Bone marrow (tissue), 2 donors: Measurements from ENCODE around the gene HOXC6.

ENCODE experiments used
- DNase-seq, 2 donors: peaks; one replicate each; lab custom pipeline; 2025; lab: John Stamatoyannopoulos, UW

Gene HOXC6

DNA sequence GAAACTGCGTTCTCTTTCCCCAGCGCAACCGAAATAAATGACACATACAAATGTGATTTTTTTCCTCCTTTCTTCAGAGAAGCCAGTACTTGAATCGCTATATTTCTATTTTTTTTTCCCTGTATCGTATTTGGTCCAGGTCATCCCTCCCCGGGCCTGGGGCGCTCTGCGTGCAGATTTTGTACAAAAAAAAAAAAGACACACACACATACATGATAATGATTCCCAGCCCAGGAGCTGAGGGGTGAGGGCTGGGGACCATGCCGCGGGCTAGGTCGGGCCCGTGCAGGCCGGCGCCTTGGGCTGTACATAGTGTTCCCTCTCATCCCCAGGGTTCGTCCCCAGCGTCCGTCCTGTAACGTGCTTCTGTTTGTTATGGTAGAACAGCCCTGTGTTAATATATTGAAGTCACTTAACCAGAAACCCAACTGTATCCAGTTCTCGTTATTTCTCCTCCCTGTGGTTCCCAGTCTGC lies 25.3 kb upstream of the HOXC6 start:
- no peak for DNase-seq

DNA sequence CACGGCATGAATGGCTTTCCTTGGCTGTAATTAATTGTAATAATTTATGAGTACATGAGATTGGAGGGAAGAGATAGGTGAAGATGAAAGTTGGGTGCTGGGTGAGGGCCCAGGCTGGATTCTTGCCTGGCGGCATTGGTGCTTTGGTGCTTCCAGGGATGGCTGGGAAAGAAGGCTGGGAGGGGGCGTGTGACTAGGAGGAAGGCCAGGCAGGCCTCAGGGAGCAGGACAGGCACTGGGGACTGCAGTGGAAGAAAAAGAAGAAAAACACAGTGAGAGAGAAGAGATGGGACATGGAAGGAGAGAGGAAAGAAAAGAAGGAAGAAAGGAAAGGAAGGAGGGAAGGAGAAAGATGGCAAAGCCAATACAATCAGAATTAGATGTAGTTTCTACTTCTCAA lies 24.6 kb upstream of the HOXC6 start:
- DNase-seq, result no peak

DNA sequence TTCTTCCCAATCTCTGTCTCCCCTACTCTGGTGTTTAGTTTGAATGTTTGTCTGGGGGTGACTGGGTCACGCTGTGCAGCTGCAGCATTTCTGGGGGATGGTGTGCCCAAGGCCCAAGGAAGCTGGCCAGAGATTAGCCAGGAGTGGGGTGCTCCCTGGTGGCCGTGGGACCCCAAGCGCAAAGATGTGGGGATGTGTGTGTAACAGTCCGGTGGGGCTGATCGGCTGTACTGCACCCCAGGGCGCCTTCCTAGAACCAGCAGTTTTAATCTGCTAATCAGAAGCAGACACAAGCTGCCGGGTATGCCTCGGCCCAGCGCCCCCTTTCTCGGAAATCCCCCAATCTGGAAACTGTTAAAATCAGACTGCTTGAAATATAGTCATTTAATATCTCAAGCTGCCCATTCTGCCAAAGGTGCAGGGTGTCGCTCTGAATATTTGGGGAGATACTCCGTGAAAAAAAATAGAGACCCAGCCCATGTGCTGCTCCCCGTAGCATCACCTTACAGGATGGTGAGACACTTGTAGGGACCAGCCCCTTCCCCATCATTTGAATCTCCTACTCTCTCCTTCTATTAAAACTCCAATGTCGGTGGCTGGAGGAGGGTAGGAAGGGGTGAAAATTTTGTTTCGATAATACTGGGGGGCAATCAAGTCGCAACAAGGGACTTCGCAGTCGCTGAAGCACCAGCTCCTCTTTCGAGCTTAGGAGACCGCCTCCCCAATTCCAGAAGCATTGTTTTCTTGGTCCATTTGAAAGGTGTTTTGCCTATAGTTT lies 24.0 kb upstream of the HOXC6 start:
- DNase-seq, result no peak

- DNase-seq, result no peak
Observed at GRCh38 chr12:54004841-54005530, 23.3 kb upstream of the HOXC6 start.

DNA sequence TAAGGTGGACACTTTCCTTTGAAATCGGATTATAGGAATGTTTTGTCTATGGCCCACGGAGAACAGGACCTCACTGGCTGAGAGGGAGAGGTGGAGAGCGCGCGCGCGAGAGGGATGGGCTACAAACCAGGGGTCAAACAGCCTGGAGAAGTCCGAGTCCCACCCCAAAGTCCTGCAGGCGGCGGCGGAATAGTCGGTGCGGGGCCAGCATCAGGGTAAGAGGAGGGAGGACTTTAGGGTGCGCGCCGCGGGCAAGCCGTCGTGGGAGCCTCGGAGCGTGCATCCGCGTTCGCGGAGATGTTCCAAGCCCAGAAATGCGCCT lies 22.7 kb upstream of the HOXC6 start:
- DNase-seq, result no peak

DNA sequence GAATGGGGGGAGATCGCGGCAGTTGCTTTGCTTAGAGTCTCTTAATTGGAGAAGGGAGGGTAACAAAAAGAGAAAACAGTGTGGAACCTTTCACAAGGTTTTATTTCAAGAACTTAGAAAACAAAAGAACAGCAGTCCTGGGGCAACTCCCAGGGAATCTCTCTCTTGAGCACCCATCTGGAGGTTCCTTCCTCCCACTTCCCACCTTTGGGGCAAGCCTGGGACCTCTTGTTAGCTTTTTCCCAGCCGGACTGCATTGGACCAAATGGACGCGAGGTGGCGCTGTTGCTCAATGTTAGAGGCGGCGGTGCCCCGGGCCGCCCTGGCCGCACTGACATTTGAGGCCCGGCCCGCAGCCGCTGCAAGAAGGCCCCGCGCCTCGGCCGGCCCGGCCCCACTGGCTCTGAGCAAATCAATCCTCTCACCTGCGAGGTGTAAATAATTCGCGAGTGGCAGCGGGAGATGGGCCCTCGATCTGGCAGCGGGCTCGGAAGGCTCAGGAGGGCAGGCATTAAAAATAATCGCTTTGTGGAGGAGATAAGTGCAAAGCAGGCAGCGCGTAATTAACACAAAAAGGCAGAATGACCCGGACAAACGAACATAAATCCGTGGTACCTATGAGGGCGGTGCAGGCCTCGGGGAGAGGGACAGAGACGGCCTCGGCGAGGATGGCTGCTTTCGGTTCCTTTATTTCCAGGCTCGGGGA lies 22.2 kb upstream of the HOXC6 start:
- peak; percentile 64 to 68 for DNase-seq

DNA sequence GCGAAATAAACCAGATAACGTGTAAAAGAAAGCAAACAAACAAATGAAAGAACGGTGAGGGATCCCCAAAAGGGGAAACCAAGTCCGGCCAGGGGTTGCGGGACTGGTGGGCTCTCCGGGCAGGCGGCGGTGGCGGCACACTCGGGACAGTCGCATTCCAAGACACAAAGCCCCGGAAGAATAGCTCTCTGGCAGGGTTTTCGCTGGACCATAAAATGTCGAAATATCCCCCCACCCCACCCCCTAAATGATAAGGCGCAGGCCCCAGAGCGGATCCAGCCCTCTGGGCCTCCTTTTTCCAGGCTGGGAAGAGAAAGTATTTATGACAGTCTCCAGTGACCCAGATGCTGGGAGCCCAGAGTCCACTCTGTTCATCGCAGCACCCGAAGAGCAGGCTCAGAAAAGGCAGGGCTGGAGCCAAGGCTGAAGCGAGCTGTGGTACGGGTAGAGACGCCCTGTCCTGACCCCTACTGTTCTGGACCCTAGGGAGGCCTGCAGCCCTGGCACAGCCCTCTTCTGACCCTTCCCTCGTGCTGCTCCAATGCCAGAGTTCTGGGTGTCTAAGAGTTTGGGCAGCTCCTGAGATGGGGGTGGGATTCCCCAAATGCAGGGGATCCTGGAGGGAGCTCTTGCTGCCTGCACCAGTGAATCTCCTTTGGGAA lies 21.6 kb upstream of the HOXC6 start:
- DNase-seq, result no peak

GRCh38 chr12:54007538-54008259 lies 20.5 kb upstream of the HOXC6 start:
- no peak for DNase-seq

DNA sequence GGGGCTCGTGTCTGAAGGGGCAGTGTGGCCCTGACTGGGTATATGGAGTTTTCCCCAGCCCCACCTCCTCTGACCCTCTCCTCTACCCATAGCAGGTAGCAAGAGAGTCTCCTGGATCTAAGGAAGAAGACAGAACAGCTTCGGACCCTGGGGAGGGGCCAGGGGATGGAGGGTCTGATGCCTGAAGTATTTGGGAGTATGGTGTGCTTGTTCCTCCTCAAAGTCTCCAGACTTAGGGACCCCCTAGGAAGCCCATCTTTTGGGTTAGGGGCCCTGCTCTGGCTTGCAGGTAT lies 20.0 kb upstream of the HOXC6 start:
- DNase-seq, result no peak

DNA sequence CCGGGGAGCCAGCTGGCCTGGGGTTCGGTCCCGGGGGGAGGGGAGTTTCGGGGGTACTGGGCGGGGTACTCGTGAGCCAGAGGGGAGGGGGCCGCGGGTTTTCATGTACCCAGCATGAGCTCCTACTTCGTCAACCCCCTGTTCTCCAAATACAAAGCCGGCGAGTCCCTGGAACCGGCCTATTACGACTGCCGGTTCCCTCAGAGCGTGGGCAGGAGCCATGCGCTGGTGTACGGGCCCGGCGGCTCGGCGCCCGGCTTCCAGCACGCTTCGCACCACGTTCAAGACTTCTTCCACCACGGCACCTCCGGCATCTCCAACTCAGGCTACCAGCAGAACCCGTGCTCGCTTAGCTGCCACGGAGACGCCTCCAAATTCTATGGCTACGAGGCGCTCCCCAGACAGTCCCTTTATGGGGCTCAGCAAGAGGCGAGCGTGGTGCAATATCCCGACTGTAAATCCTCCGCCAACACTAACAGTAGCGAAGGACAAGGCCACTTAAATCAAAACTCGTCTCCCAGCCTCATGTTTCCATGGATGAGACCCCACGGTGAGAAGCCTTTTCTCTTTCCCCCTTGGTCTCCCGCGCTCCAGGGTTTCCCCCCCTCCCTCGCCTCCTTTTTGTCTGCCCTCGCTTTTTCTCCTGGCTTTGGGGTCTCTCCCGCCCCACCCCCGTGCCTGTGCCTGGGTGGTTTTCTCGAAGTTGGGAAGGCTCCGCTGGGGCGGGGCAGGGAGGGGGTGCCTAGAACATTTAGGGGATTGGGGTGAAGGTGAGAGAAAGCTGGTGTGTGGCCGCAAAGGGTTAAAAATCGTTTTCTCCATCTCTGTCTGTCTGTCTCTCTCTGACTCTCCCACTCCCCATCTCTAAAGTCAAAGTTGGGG lies 18.8 kb upstream of the HOXC6 start:
- no peak for DNase-seq

DNA sequence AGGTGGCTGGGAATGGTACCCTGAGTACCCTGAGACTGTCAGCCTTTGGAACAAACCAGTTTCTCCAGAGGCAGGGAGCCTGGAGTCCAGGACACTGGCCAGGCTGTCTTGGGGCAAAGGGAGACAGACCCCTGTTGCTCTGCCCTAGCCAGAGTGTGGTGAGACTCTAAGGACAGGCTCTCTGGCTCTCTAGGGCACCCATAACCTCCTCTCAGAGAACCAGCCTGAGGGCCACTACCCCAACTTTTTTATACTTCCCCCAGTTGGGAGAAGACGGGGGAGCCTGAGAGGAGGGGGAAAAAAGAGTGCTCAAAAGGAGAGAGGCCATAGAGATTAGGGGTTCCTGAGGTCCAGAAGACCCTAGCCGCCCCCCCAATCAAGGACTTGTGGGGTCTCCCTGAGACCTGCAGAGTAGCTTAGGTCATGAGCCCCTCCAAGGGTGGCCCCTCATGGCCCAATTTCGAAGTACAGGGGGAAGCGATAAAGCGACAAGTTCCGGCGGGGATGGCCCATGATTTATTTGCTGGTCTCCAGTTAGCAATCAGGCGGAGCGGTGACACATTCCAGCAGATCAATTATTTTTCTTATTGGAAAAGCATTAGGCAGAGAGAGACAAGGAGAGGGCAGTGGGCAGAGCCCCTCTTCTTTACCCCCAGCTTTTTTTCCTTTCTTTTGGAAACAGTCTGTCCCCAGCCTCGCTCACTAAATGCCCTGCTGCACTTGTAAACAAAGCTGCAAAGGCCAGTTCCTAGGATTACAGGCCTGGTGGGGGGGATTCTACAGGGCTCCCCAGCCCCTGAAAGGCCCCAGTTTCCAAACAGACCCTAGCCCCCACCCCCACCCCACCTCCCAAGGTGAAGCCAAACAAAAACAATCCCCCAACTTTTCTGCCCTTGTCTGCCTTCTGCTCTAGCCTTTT lies 17.9 kb upstream of the HOXC6 start:
- DNase-seq, result no peak

DNA sequence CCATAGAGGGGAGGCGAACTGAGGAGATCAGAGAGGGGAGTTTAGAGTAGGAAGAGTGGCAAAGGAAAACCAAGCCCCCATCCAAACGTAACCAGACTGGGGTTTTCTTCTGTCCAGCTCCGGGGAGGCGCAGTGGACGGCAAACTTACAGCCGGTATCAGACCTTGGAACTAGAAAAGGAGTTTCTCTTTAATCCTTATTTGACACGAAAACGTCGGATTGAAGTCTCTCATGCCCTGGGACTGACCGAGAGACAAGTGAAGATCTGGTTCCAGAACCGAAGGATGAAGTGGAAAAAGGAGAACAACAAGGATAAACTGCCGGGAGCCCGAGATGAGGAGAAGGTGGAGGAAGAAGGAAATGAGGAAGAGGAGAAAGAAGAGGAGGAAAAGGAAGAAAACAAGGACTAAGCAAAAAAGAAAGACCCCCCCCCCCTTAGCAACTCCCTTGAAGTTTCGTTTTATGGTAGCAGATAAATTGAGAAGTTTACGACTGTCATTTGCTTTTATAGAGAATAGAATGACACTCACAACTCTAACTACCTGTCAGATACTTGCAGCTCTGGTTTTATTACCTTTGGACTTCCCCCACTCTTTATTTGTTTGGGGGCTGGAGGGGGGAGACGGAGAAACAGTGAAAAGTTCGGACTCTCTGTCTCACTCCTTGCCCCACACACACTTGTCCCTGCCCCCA lies 17.1 kb upstream of the HOXC6 start:
- no peak for DNase-seq

DNA sequence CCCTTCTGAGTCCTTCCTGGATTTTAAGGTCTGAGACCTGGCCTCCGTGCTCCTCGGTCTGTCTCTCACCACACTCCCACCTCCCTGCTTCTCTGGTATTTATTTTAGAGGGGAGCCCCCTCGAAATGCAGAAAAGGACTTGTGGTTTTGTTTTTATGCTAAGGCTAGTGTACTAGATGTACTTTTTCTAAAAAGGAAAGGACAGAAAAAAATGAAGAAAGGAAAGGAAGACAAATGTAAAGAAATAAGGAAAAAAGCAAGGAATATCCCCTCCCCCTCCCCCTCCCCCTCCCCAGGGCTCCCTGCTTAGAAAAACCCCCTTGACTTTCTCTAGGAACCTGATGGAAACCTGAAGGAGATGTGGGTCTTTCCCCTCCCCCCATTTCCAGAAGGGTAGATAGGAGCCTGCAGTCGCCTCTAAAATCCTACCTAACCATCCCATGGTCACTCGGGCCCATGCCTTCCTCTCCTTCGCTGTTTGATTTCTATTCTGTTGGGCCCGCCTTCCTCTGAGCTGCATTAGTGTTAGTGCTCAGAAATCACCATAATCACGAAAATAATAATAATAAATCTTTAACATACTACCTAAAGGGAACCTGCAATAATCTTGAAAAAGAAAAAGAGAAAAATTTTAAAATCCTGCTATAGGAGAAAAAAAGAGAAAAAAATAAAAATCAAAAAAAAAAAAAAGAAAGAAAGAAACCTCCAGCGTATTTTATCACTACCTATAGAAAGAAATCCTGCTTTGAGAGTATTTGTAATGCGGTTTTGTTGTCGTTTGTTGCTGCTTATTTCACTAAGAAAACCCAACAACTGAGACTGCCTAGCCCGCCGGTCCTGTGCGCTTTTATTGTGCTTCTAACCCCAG lies 16.3 kb upstream of the HOXC6 start:
- DNase-seq, result no peak

DNA sequence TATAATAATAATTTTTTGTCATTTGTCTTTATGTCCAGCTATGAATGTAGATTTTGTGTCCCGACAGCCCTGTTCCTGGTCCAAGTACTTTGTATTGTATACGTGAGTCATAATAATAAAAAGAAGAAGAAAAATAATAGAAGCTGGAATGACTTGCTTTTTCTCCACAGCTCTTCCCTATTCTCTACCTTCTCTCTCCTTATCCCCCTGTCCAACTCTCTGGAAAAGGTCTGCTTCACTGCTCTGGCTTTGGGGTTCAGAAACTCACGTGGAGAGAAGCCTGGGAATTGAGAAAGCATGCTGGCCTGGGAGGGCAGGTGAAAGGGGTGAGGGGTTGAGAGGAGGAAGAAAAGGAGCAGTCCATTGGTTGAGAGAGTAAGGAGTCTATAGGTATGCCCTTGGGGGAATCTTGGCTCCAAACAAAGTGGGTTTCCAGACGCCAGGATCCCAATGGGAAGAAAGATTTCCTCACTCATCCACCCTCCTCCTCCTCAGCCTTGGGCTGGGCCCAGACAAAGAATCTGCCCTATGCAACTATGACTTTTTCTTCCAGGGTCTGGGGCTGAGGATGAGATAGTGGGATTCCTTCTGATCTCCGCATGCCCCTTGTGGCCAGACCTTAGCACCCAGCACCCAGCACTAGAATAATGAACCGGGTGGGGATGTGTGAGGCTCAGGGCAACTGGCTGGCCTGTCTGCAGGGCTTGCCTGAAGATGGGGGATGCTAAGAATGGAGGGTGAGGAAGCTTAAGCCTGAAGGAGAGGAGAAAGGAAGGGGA lies 15.4 kb upstream of the HOXC6 start:
- no peak for DNase-seq

DNA sequence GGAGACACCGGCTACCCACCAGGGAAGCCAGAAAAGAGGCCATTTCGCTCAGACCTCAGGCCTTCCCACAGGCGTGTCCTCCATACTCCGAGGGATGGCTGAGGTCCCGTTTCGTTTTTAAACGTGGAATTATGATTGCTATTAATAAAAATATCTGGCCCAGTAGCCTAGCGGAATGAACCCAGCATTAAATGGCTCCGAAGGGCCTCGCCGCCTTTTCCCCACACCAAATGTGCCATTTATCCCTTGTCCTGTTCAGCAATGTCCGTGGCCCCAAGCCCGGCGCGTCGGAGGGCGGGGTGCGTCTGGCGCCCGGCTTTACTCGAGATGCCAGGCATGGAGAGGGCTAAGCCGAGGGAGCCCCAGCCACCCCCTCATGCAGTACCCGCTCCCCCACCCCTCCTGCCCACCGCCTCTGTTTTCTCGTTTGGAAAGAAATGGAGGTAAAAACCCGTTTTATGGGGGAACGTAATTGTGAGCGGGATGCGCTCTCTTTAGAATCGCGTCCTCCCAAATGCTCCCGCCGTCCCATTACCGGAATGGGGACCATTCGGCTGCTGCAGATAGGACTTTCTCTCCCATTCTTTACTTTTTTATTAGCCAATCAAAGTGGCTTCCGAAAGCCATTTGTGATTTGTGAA lies 13.7 kb upstream of the HOXC6 start:
- DNase-seq, result no peak

- DNase-seq, result no peak
Observed at GRCh38 chr12:54015018-54015931, 13.0 kb upstream of the HOXC6 start.
